K562 (cell line): ENCODE measurements around the gene KLF2. TPM values are rescaled to one million over a fixed set of nuclear protein-coding genes. Genes with fewer than 3 reads are reported as not detected.

Source experiments
- ARID2 ChIP-seq: fragments of 450-650 bp; IDR thresholded peaks from 2 replicates; pipeline ENCODE4 v1.6.1; 2017; ENCODE audit warnings: antibody characterized with exemption, mild to moderate bottlenecking
- ARID3A ChIP-seq: IDR thresholded peaks from 2 replicates; pipeline ENCODE4 v1.6.1; 2012; ENCODE audit warnings: low read depth, low read length, improper control_type of control experiment, borderline replicate concordance
- CREBBP ChIP-seq: IDR thresholded peaks from one replicate; pipeline ENCODE4 v1.6.1; 2012; ENCODE audit warnings: low read depth, mild to moderate bottlenecking, control low read depth, inconsistent platforms, low read length
- CREM ChIP-seq: IDR thresholded peaks from 2 replicates; pipeline ENCODE4 v1.6.1; 2014; ENCODE audit warnings: antibody characterized with exemption, low read depth
- DACH1 ChIP-seq: fragments of 450-650 bp; IDR thresholded peaks from 2 replicates; pipeline ENCODE4 v1.6.1; 2018; ENCODE audit not compliant: partially characterized antibody
- FOXJ2 ChIP-seq: fragments of 200-800 bp; sonication (Bioruptor generic); IDR thresholded peaks from 2 replicates; pipeline ENCODE4 v1.6.1; 2016; ENCODE audit warnings: missing genetic modification characterization, missing compliant biosample characterization
- HNRNPL ChIP-seq: fragments of 200-400 bp; formaldehyde crosslinking; IDR thresholded peaks from 2 replicates; pipeline ENCODE4 v1.6.1; 2017; ENCODE audit warnings: low read depth, mild to moderate bottlenecking, low read length
- IRF2 ChIP-seq: sonication (generic); formaldehyde crosslinking; IDR thresholded peaks from 2 replicates; pipeline ENCODE4 v1.8.1; 2022; ENCODE audit warnings: mild to moderate bottlenecking, missing genetic modification reagents
- KAT8 ChIP-seq: fragments of 450-650 bp; IDR thresholded peaks from 2 replicates; pipeline ENCODE4 v1.6.1; 2016; ENCODE audit warnings: low read depth, mild to moderate bottlenecking
- LEF1 ChIP-seq: fragments of 450-650 bp; IDR thresholded peaks from 2 replicates; pipeline ENCODE4 v1.6.1; 2016; ENCODE audit warnings: mild to moderate bottlenecking
- NEUROD1 ChIP-seq: fragments of 150-350 bp; IDR thresholded peaks from 2 replicates; pipeline ENCODE4 v1.6.1; 2014; ENCODE audit warnings: borderline replicate concordance, low read length, low read depth; ENCODE audit not compliant: partially characterized antibody
- NFYB ChIP-seq: IDR thresholded peaks from 2 replicates; pipeline ENCODE4 v1.6.1; 2011; ENCODE audit warnings: mild to moderate bottlenecking, moderate library complexity; ENCODE audit not compliant: insufficient read length; ENCODE audit errors: extremely low read depth
- SMARCA5 ChIP-seq: fragments of 450-650 bp; IDR thresholded peaks from 2 replicates; pipeline ENCODE4 v1.6.1; 2016
- TCF15 ChIP-seq: fragments of 250-450 bp; sonication (Bioruptor Pico); IDR thresholded peaks from 2 replicates; pipeline ENCODE4 v1.8.0; 2022; ENCODE audit warnings: moderate library complexity, mild to moderate bottlenecking, inconsistent platforms
- TRIM28 ChIP-seq: fragments of 450-650 bp; IDR thresholded peaks from 2 replicates; pipeline ENCODE4 v1.6.1; 2017
- ZFP1 ChIP-seq: fragments of 450-650 bp; formaldehyde crosslinking; IDR thresholded peaks from 2 replicates; pipeline ENCODE4 v1.4.0; 2020; ENCODE audit warnings: mild to moderate bottlenecking, mixed read lengths
- ZNF23 ChIP-seq: fragments of 250-450 bp; sonication (Bioruptor Pico); IDR thresholded peaks from 2 replicates; pipeline ENCODE4 v1.4.0; 2020; ENCODE audit warnings: mild to moderate bottlenecking
- ZNF318 ChIP-seq, 2 experiments: fragments of 450-650 bp; IDR thresholded peaks; 2 replicates each; pipeline ENCODE4 v1.6.1; 2016; ENCODE audit warnings: mild to moderate bottlenecking in 2 of 2, borderline replicate concordance in 1 of 2, low read depth in 1 of 2, moderate library complexity in 1 of 2
- ZNF830 ChIP-seq: fragments of 250-450 bp; sonication (Bioruptor Pico); IDR thresholded peaks from 2 replicates; pipeline ENCODE4 v1.5.0; 2021; ENCODE audit warnings: mild to moderate bottlenecking
- polyA plus RNA-seq, 8 experiments: library from polyadenylated mRNA; depleted of rRNA in 4 of 8; stranded (reverse) in 5 of 8; unstranded in 3 of 8; fragments of >200 nt; fragmentation: Nextera tagmentation in 2 of 8; fragmentation: Illumina TruSeq in 1 of 8; extraction: Ambion mirVana in 2 of 8; extraction: Trizol in 1 of 8; gene quantifications; 2 replicates each; pipeline versions ENCODE4 v1.2.1 to v1.2.3, GENCODE V29; 2011 to 2014; ENCODE audit warnings: inconsistent platforms in 1 of 8, missing spikeins in 1 of 8
- total RNA-seq, 7 experiments: library from RNA; depleted of rRNA in 6 of 7; stranded (reverse); fragments of >200 nt in 6 of 7; fragmentation: Illumina TruSeq in 2 of 7; extraction: Trizol in 2 of 7; gene quantifications; 2 replicates each; pipeline versions ENCODE4 v1.2.1 to v1.2.3, GENCODE V29; 2011 to 2021; ENCODE audit warnings: low replicate concordance in 1 of 7
- TF ChIP-seq, protein P1 (sequence below): sonication (generic); formaldehyde crosslinking; IDR thresholded peaks from 2 replicates; pipeline ENCODE4 v1.8.0; 2022; ENCODE audit warnings: missing genetic modification reagents, mild to moderate bottlenecking, moderate library complexity, borderline replicate concordance

The KLF2 gene
- total and polyA plus RNA-seq, 9 of the 15 experiments (the other 6 are each of a cell fraction or from before 2014, with no cell fraction given) = 0.07 to 0.71 TPM; not detected in 7

- TF ChIP-seq, protein P1, sequence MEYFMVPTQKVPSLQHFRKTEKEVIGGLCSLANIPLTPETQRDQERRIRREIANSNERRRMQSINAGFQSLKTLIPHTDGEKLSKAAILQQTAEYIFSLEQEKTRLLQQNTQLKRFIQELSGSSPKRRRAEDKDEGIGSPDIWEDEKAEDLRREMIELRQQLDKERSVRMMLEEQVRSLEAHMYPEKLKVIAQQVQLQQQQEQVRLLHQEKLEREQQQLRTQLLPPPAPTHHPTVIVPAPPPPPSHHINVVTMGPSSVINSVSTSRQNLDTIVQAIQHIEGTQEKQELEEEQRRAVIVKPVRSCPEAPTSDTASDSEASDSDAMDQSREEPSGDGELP (CRISPR knock-in tag) = no peak
- 0 out of 2 replicates have a peak, but pooled peaks have one; percentile 31 for TF ChIP-seq ZFP1 (CRISPR knock-in tag)
- TF ChIP-seq CREBBP = no peak
- TF ChIP-seq CREM = no peak
- TF ChIP-seq TCF15 (CRISPR knock-in tag) = no peak
- TF ChIP-seq LEF1 = no peak
- no peak for TF ChIP-seq NEUROD1
- TF ChIP-seq IRF2 (CRISPR knock-in tag) = no peak
- 0 out of 2 replicates have a peak, but pooled peaks have one; percentile 40 for TF ChIP-seq SMARCA5
- no peak for TF ChIP-seq ZNF318 (IDR thresholded peaks at IDR 0.05; ENCODE audit: borderline replicate concordance in 1 of 2, low read depth in 1 of 2)
- TF ChIP-seq TRIM28 = no peak
- no peak for TF ChIP-seq ARID3A
- TF ChIP-seq ARID2 = no peak
- TF ChIP-seq KAT8 = no peak
- no peak for TF ChIP-seq HNRNPL
- TF ChIP-seq ZNF830 (CRISPR knock-in tag) = no peak
- TF ChIP-seq DACH1 = no peak
- TF ChIP-seq FOXJ2 = no peak
- TF ChIP-seq ZNF23 (CRISPR knock-in tag) = peak; percentile 96
- TF ChIP-seq NFYB = no peak
Observed at GRCh38 chr19:16316506-16316882, 8.1 kb upstream of the KLF2 start (continued).
